Osteoblast (primary cell): Measurements from ENCODE around the gene OIT3. TPM values are rescaled to one million over a fixed set of nuclear protein-coding genes. Genes with fewer than 3 reads are reported as not detected.
A peak's percentile ranks its signal among the peaks of the same experiment; 100 is the strongest.

Experiments used
- DNase-seq: peaks from one replicate; pipeline ENCODE4 v3.0.0; 2011; ENCODE audit warnings: low spot score, mixed read lengths; ENCODE audit not compliant: insufficient read length; ENCODE audit errors: missing footprints
- H2AFZ ChIP-seq: 2 replicates; pipeline ENCODE4 v1.6.0; 2011; ENCODE audit warnings: mild to moderate bottlenecking, low read length
- H3K27ac ChIP-seq: 2 replicates; pipeline ENCODE4 v1.5.1; 2011; ENCODE audit warnings: mild to moderate bottlenecking, low read depth, low read length, moderate library complexity
- H3K27me3 ChIP-seq: 2 replicates; pipeline ENCODE4 v1.6.0; 2012; ENCODE audit warnings: mild to moderate bottlenecking, control low read depth, inconsistent platforms, low read length, moderate library complexity; ENCODE audit not compliant: insufficient read depth
- H3K36me3 ChIP-seq: 2 replicates; pipeline ENCODE4 v1.5.1; 2011; ENCODE audit warnings: mild to moderate bottlenecking, low read length, control low read depth, moderate library complexity; ENCODE audit not compliant: insufficient read depth
- H3K4me1 ChIP-seq: 2 replicates; pipeline ENCODE4 v1.5.1; 2011; ENCODE audit warnings: mild to moderate bottlenecking, low read length, control low read depth, moderate library complexity; ENCODE audit not compliant: insufficient read depth
- H3K4me2 ChIP-seq: 2 replicates; pipeline ENCODE4 v1.6.0; 2011; ENCODE audit warnings: mild to moderate bottlenecking, low read length; ENCODE audit not compliant: insufficient read depth
- H3K4me3 ChIP-seq: fragments of 200-600 bp; sonication (generic); 3 replicates; pipeline ENCODE4 v1.5.1; 2012; ENCODE audit warnings: mild to moderate bottlenecking, low read length, inconsistent platforms; ENCODE audit not compliant: insufficient read depth
- H3K79me2 ChIP-seq: 2 replicates; pipeline ENCODE4 v1.6.0; 2012; ENCODE audit warnings: mild to moderate bottlenecking, low read length, control low read depth, inconsistent platforms; ENCODE audit not compliant: insufficient read depth
- H3K9me3 ChIP-seq: 2 replicates; pipeline ENCODE4 v1.5.1; 2011; ENCODE audit warnings: low read depth, low read length, control low read depth
- H4K20me1 ChIP-seq: 2 replicates; pipeline ENCODE4 v1.6.0; 2012; ENCODE audit warnings: mild to moderate bottlenecking, low read length, control low read depth; ENCODE audit not compliant: insufficient read depth
- CTCF ChIP-seq: IDR thresholded peaks from 2 replicates; pipeline ENCODE4 v1.5.1; 2011; ENCODE audit warnings: mild to moderate bottlenecking, low read depth, low read length, moderate library complexity; ENCODE audit errors: extremely low read depth
- total RNA-seq: library from RNA; depleted of rRNA; stranded (reverse); fragments of >200 nt; gene quantifications from 2 replicates; pipeline ENCODE4 v1.2.3, GENCODE V29; 2012

Gene OIT3
- total RNA-seq, 1 donor, result under 0.01 TPM

DNA sequence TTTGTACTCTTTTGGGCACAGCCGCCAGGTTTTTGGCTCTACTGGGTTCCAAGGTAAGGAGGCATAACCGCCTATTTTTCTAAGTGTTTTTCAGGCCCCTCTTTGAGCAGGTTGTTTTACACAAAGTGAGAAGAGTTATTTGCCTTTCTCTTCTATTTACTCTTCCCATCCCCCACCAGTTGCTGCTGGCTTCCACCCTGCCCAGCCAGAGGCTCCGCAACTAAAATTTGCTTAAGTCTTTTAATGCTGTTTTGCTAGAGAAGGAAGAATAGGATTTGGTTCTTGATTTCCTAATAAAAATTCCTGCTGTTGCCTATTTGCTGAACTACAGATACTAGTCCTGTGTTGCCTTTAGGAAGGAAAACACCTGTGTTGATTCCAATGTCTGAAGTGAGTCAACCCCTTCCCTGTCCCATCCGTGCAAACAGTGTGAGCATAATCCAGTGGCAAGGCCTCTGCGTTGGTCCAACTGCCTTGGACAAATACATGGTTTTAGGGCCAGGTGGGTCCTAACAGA, 59.2 kb downstream of the OIT3 start:
- H3K4me3 ChIP-seq, result no peak overlapping the region
- H3K27ac ChIP-seq, result no peak overlapping the region
- no peak for TF ChIP-seq CTCF
- DNase-seq, result peak; percentile 25
- H4K20me1 ChIP-seq, result no peaks in the 10 kb centered on the region
- H3K4me1 ChIP-seq, result no peaks in the 10 kb centered on the region
- no peaks in the 10 kb centered on the region for H3K36me3 ChIP-seq
- H3K27me3 ChIP-seq, result no peaks in the 10 kb centered on the region
- H3K79me2 ChIP-seq, result no peaks in the 10 kb centered on the region
- no peak overlapping the region for H2AFZ ChIP-seq
- no peak overlapping the region for H3K4me2 ChIP-seq
- H3K9me3 ChIP-seq, result no peaks in the 10 kb centered on the region

GRCh38 chr10:72953687-72954086, 60.1 kb downstream of the OIT3 start:
- no peak overlapping the region for H3K27ac ChIP-seq
- H3K27me3 ChIP-seq, result peaks cover 4% of the 10 kb centered on the region
- DNase-seq, result peak; percentile 5
- no peaks in the 10 kb centered on the region for H3K79me2 ChIP-seq
- H2AFZ ChIP-seq, result no peak overlapping the region
- H3K4me1 ChIP-seq, result no peaks in the 10 kb centered on the region
- no peak overlapping the region for H3K4me2 ChIP-seq
- no peak overlapping the region for H3K4me3 ChIP-seq
- H3K36me3 ChIP-seq, result no peaks in the 10 kb centered on the region
- H4K20me1 ChIP-seq, result no peaks in the 10 kb centered on the region
- H3K9me3 ChIP-seq, result no peaks in the 10 kb centered on the region
- no peak for TF ChIP-seq CTCF

DNA sequence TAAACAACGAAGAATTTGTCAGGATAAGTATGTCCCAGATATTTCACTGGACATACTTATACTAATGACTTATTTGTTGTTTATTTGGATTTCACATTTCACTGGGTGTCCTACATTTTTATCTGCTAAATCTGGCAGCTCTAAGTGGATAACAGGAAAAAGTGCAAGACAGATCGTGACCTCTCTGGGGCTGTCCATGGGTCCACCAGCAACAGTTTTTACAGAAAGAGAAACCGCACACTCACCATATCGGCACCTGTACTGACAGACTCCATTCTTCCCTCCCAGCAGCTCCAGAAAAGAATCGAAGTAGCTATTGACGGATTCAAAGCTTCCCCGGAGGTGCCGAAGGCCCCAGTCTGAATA, 60.7 kb downstream of the OIT3 start:
- no peaks in the 10 kb centered on the region for H3K9me3 ChIP-seq
- no peak overlapping the region for H3K27ac ChIP-seq
- H3K4me3 ChIP-seq, result no peak overlapping the region
- no peak for TF ChIP-seq CTCF
- no peak for DNase-seq
- no peak overlapping the region for H2AFZ ChIP-seq
- no peak overlapping the region for H3K4me2 ChIP-seq
- no peaks in the 10 kb centered on the region for H4K20me1 ChIP-seq
- H3K36me3 ChIP-seq, result no peaks in the 10 kb centered on the region
- no peaks in the 10 kb centered on the region for H3K4me1 ChIP-seq
- H3K79me2 ChIP-seq, result no peaks in the 10 kb centered on the region
- H3K27me3 ChIP-seq, result peaks cover 4% of the 10 kb centered on the region

DNA sequence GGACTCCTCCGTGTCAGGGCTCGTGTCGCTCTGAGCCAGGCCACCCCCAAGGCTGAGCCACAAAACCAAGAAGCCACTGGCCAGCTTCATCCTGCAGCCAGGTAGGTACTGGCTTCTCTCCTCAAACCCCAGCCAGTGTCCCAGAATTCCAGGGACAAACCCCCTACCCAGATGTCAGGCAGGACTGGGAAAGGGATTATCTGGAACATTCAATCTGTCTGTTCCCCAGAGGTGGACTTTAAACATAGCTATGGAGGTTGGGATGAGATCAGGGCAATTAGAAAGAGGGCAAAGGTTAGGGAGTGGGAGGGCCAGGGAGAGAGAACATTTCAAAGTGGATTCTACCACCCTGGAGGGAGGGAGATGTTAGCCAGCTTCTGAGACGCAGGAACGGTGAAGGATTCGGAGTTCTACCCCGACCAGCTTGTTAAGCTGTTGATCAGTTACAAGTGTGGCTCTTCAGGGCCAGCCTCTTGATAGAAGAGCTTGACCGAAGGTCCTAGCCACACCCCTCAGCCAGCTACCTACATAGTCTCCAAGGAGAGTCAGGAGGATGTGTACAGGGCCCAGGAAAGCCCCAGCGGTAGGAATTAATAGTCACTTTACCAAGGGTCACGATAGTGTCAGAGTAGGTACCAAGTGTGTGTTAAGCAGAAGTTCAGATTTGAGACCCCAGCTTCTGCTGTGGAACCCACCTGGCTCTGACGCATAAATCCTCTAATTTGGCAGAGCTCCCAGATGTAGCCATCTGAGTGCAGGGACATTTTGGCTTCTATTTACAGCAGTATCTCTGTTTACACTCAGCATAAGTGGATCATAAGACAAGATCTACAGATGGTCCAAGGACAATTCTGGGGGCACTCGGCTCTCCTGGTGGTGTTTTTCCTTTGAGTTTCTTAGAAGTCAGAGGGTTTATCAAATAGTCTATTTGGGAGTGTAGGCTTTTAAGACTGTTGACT, 61.3 kb downstream of the OIT3 start, which contains the start of gene PLA2G12B:
Gene PLA2G12B, minus strand, starts transcription at position 211 of the 959 bp plus-strand sequence. Its CDS starts 121 bp downstream, at position 90.
- H3K4me1 ChIP-seq, result no peaks in the 10 kb centered on the region
- no peaks in the 10 kb centered on the region for H3K36me3 ChIP-seq
- H3K27me3 ChIP-seq, result peaks cover 4% of the 10 kb centered on the region
- no peak within 1 kb of the TSS for H2AFZ ChIP-seq
- no peaks in the 10 kb centered on the region for H4K20me1 ChIP-seq
- peak; percentile 26 for DNase-seq
- no peaks in the 10 kb centered on the region for H3K9me3 ChIP-seq
- H3K27ac ChIP-seq, result no peak within 1 kb of the TSS
- TF ChIP-seq CTCF, result no peak
- H3K4me3 ChIP-seq, result no peak within 1 kb of the TSS
- H3K79me2 ChIP-seq, result no peaks in the 10 kb centered on the region
- H3K4me2 ChIP-seq, result no peak within 1 kb of the TSS
